CD4-positive, alpha-beta T cell (primary cell): ENCODE measurements around the gene RHOBTB3. TPM values are rescaled to one million over a fixed set of nuclear protein-coding genes. Genes with fewer than 3 reads are reported as not detected.

ENCODE experiments used
- ATAC-seq: fragments of 200-7000 bp; cut with Tn5 transposase; one replicate; pipeline ENCODE4 v1.10.0; 2022; ENCODE audit warnings: mild to moderate bottlenecking; ENCODE audit not compliant: poor library complexity
- CTCF ChIA-PET: fragments of 350-600 bp; sonication (Branson Sonifier 250); formaldehyde crosslinking; loops from one replicate; lab custom pipeline; 2021; ENCODE audit warnings: antibody characterized with exemption, inconsistent platforms; lab: Charles Lee
- POLR2A ChIA-PET: fragments of 350-600 bp; sonication (Branson Sonifier 250); formaldehyde crosslinking; loops from one replicate; lab custom pipeline; 2021; ENCODE audit warnings: antibody characterized with exemption, inconsistent platforms; lab: Charles Lee
- DNase-seq, 14 experiments: peaks; one replicate each; pipeline ENCODE4 v3.0.0-alpha.2; 2013 to 2020; ENCODE audit warnings: mixed read lengths in 2 of 14
- H3K27ac ChIP-seq, 2 donors: one replicate each; pipeline versions ENCODE4 v1.5.1 to v1.7.0; 2013; ENCODE audit warnings: low read length in 2 of 2, low read depth in 1 of 2, mild to moderate bottlenecking in 1 of 2
- H3K27me3 ChIP-seq, 2 experiments: 1 replicate in 1 of 2; 2 replicates in 1 of 2; pipeline versions ENCODE4 v1.6.1 to v1.7.0; 2013; ENCODE audit warnings: low read length in 2 of 2, control low read depth in 1 of 2, mild to moderate bottlenecking in 1 of 2, moderate library complexity in 1 of 2; ENCODE audit not compliant: insufficient read depth in 2 of 2, control insufficient read depth in 1 of 2
- H3K36me3 ChIP-seq: one replicate; pipeline ENCODE4 v1.6.1; 2013; ENCODE audit warnings: low read length, control low read depth; ENCODE audit not compliant: insufficient read depth
- H3K4me1 ChIP-seq: one replicate; pipeline ENCODE4 v1.6.1; 2013; ENCODE audit warnings: low read length, control low read depth; ENCODE audit not compliant: insufficient read depth
- H3K4me3 ChIP-seq: one replicate; pipeline ENCODE4 v1.5.1; 2013; ENCODE audit warnings: mild to moderate bottlenecking, low read length, moderate library complexity
- H3K9me3 ChIP-seq, 2 experiments: 1 replicate in 1 of 2; 2 replicates in 1 of 2; pipeline versions ENCODE4 v1.6.1 to v1.7.0; 2013; ENCODE audit warnings: low read length in 2 of 2, mild to moderate bottlenecking in 2 of 2, control low read depth in 1 of 2, moderate library complexity in 1 of 2; ENCODE audit not compliant: control insufficient read depth in 1 of 2, insufficient read depth in 1 of 2
- H3K27ac Mint-ChIP-seq: one replicate; pipeline ENCODE4 v1.8.0; 2020; ENCODE audit warnings: mixed read lengths
- H3K27me3 Mint-ChIP-seq: one replicate; pipeline ENCODE4 v1.8.0; 2021; ENCODE audit warnings: mixed read lengths
- H3K36me3 Mint-ChIP-seq: one replicate; pipeline ENCODE4 v1.8.0; 2021; ENCODE audit warnings: low read depth, mixed read lengths
- H3K4me1 Mint-ChIP-seq: one replicate; pipeline ENCODE4 v1.8.0; 2021; ENCODE audit warnings: low read depth, mixed read lengths
- H3K4me3 Mint-ChIP-seq: one replicate; pipeline ENCODE4 v1.8.0; 2020; ENCODE audit warnings: mild to moderate bottlenecking, mixed read lengths
- H3K9me3 Mint-ChIP-seq: one replicate; pipeline ENCODE4 v1.8.0; 2020; ENCODE audit warnings: mixed read lengths
- intact Hi-C, 2 experiments: fragments of 100-400 bp; cut with DNase I in 1 of 2; cut with micrococcal nuclease in 1 of 2; formaldehyde crosslinking; loops; one replicate each; pipeline versions ENCODE4 v1.15.1 to v1.9.0; 2023 to 2025; cut with DNase I, micrococcal nuclease
- polyA plus RNA-seq, 2 donors: library from polyadenylated mRNA; unstranded; fragments of 120-200 nt; gene quantifications; one replicate each; pipeline ENCODE4 v1.2.1, GENCODE V29; 2013
- total RNA-seq, 174 experiments: library from RNA in 2 of 174; stranded (reverse) in 2 of 174; gene quantifications; one replicate each; pipeline ENCODE4 v1.2.3 and lab custom pipeline; 2021 to 2026
- TF ChIP-seq, protein P1 (sequence below): fragments of 200-600 bp; IDR thresholded peaks from one replicate; pipeline ENCODE4 v1.8.0; 2022; ENCODE audit warnings: antibody characterized with exemption, mild to moderate bottlenecking

Gene RHOBTB3, protein sequence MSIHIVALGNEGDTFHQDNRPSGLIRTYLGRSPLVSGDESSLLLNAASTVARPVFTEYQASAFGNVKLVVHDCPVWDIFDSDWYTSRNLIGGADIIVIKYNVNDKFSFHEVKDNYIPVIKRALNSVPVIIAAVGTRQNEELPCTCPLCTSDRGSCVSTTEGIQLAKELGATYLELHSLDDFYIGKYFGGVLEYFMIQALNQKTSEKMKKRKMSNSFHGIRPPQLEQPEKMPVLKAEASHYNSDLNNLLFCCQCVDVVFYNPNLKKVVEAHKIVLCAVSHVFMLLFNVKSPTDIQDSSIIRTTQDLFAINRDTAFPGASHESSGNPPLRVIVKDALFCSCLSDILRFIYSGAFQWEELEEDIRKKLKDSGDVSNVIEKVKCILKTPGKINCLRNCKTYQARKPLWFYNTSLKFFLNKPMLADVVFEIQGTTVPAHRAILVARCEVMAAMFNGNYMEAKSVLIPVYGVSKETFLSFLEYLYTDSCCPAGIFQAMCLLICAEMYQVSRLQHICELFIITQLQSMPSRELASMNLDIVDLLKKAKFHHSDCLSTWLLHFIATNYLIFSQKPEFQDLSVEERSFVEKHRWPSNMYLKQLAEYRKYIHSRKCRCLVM
- 1 to 10 TPM; 3.8 to 4.3 TPM for total RNA-seq
- polyA plus RNA-seq (2013, experiment 1 of 2): 2.5 TPM
- 4.2 TPM for polyA plus RNA-seq (2013, experiment 2 of 2)
- 1.2 to 52.5 (median 6.2) reads per million in 172 experiments for total RNA-seq (lab: John Stamatoyannopoulos, UW)

- intact Hi-C loops: no loop called here
- TF ChIP-seq, protein P1, sequence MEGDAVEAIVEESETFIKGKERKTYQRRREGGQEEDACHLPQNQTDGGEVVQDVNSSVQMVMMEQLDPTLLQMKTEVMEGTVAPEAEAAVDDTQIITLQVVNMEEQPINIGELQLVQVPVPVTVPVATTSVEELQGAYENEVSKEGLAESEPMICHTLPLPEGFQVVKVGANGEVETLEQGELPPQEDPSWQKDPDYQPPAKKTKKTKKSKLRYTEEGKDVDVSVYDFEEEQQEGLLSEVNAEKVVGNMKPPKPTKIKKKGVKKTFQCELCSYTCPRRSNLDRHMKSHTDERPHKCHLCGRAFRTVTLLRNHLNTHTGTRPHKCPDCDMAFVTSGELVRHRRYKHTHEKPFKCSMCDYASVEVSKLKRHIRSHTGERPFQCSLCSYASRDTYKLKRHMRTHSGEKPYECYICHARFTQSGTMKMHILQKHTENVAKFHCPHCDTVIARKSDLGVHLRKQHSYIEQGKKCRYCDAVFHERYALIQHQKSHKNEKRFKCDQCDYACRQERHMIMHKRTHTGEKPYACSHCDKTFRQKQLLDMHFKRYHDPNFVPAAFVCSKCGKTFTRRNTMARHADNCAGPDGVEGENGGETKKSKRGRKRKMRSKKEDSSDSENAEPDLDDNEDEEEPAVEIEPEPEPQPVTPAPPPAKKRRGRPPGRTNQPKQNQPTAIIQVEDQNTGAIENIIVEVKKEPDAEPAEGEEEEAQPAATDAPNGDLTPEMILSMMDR: no peak
- H3K36me3 Mint-ChIP-seq: no peaks in the 10 kb centered on the region
- H3K27me3 Mint-ChIP-seq: peaks cover 42% of the 10 kb centered on the region
- ATAC-seq (peak; percentile 65), DNase-seq (peak in 10 of 14 experiments; percentile 8 to 57 (median 31))
- H3K27ac Mint-ChIP-seq: peak within 1 kb of the TSS; percentile 21
- H3K4me1 Mint-ChIP-seq: peaks cover 57% of the 10 kb centered on the region
- H3K4me1 ChIP-seq: peaks cover 13% of the 10 kb centered on the region
- H3K36me3 ChIP-seq: no peaks in the 10 kb centered on the region
- H3K4me3 Mint-ChIP-seq: peak within 1 kb of the TSS; percentile 89
- ChIA-PET POLR2A (interaction anchor here (0.6 to 1.6 kb wide), 10 partner anchors 10 to 931 kb away, joined by 3 to 6 read pairs (median 4); partner anchors contain the start of genes CAST and RFESD), CTCF (no interaction called here)
- H3K9me3 ChIP-seq: no peaks in the 10 kb centered on the region
- peak within 1 kb of the TSS; percentile 65 for H3K4me3 ChIP-seq
- no peaks in the 10 kb centered on the region for H3K9me3 Mint-ChIP-seq
- H3K27ac ChIP-seq: no peak within 1 kb of the TSS
- H3K27me3 ChIP-seq: peaks cover 9 to 28% of the 10 kb centered on the region in 2 experiments
These were observed at the start of gene RHOBTB3 for GRCh38 chr5:95730730-95731570. Gene RHOBTB3, plus strand, starts transcription at chr5:95731336. Its CDS starts 347 bp downstream, at chr5:95731683.

DNA sequence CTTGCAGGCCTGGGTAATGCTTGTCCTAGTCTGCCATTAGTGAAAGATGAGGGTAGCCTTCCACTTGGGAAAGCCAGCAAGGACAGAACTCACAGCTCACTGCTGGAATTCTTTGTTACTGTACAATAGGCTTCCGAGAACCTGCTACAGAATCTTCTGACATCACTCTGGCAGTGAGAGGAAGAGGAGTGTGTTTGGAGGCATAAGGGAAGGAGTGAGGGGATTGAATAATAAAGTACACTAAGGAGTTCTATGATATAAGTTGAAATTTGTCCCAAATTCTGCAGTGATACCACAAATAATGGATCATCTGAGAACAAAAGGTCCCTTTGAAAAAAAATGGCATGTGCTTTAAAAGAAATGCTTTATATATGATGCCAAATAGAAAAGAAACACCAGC, 48.2 kb upstream of the RHOBTB3 start, which contains the start of gene SPATA9:
SPATA9 (minus strand) TSS at position 101 of the 400 bp plus-strand sequence. CDS start 137 bp downstream, outside the sequence.
- H3K4me3 Mint-ChIP-seq: no peak within 1 kb of the TSS

More for the DNA sequence above, 48.2 kb upstream of the RHOBTB3 start, which contains the start of gene SPATA9:
- ATAC-seq (no peak), DNase-seq (no peak)
- Histone ChIP-seq H3K4me1 (no peaks in the 10 kb centered on the region), H3K36me3 (no peaks in the 10 kb centered on the region), H3K9me3 (no peaks in the 10 kb centered on the region), H3K27me3 (no peaks in the 10 kb centered on the region), H3K4me3 (no peak within 1 kb of the TSS), H3K27ac (no peak within 1 kb of the TSS)
- ChIA-PET POLR2A (no interaction called here), CTCF (no interaction called here)
- no peak within 1 kb of the TSS for H3K27ac Mint-ChIP-seq
- no peaks in the 10 kb centered on the region for H3K36me3 Mint-ChIP-seq
- intact Hi-C loops: no loop called here
- no peaks in the 10 kb centered on the region for H3K9me3 Mint-ChIP-seq
- no peaks in the 10 kb centered on the region for H3K4me1 Mint-ChIP-seq
- H3K27me3 Mint-ChIP-seq: peaks cover 5% of the 10 kb centered on the region
- TF ChIP-seq, protein P1: no peak
